GM04504 (cell line): Measurements from ENCODE around the gene PSMB7.
"Not testable (repeated sequence)": the region's sequence is repeated elsewhere in the genome, so short reads cannot be mapped to it uniquely, and the experiment has no call there.

ENCODE experiments used
- DNase-seq: peaks from one replicate; pipeline ENCODE4 v3.0.0-alpha.2; 2012; ENCODE audit warnings: low read depth

Gene PSMB7

GRCh38 chr9:124442826-124443225 is 27.6 kb upstream of the PSMB7 start:
- no peak for DNase-seq

GRCh38 chr9:124442379-124442778 is 27.1 kb upstream of the PSMB7 start:
- DNase-seq, result no peak

- no peak for DNase-seq
These were observed 26.0 kb upstream of the PSMB7 start for GRCh38 chr9:124441291-124441690.

- no peak for DNase-seq
These were observed 25.5 kb upstream of the PSMB7 start for GRCh38 chr9:124440786-124441185.

GRCh38 chr9:124439686-124440243 is 24.5 kb upstream of the PSMB7 start:
- no peak for DNase-seq

- DNase-seq, result no peak
These were observed 23.8 kb upstream of the PSMB7 start for GRCh38 chr9:124439086-124439485.

- DNase-seq, result no peak
These were observed 22.8 kb upstream of the PSMB7 start for GRCh38 chr9:124438091-124438490.

GRCh38 chr9:124437086-124437485 is 21.8 kb upstream of the PSMB7 start:
- no peak for DNase-seq

GRCh38 chr9:124436320-124436719 is 21.1 kb upstream of the PSMB7 start:
- no peak for DNase-seq

GRCh38 chr9:124429530-124429867 is 14.3 kb upstream of the PSMB7 start:
- DNase-seq, result no peak

- DNase-seq, result no peak
These were observed 13.7 kb upstream of the PSMB7 start for GRCh38 chr9:124428751-124429529.

- DNase-seq, result no peak
These were observed 12.0 kb upstream of the PSMB7 start for GRCh38 chr9:124427281-124427680.

GRCh38 chr9:124426361-124426760 is 11.1 kb upstream of the PSMB7 start:
- no peak for DNase-seq

- not testable (repeated sequence) for DNase-seq
These were observed 10.5 kb upstream of the PSMB7 start for GRCh38 chr9:124425733-124426132.

GRCh38 chr9:124423591-124423990 is 8.3 kb upstream of the PSMB7 start:
- no peak for DNase-seq

- DNase-seq, result no peak
These were observed 7.9 kb upstream of the PSMB7 start for GRCh38 chr9:124423155-124423554.

- DNase-seq, result no peak
These were observed 5.8 kb upstream of the PSMB7 start for GRCh38 chr9:124420991-124421543.

GRCh38 chr9:124419832-124420489 is 4.7 kb upstream of the PSMB7 start:
- no peak for DNase-seq

GRCh38 chr9:124415852-124416484 is 726 bp upstream of the PSMB7 start:
- no peak for DNase-seq

GRCh38 chr9:124414612-124415011 is 630 bp downstream of the PSMB7 start:
- no peak for DNase-seq

GRCh38 chr9:124412228-124412575 is 3.0 kb downstream of the PSMB7 start:
- DNase-seq, result no peak

GRCh38 chr9:124411514-124412227 is 3.6 kb downstream of the PSMB7 start:
- no peak for DNase-seq
